K562 (cell line): ENCODE results near the gene CERS4. TPM values are rescaled to one million over a fixed set of nuclear protein-coding genes. Genes with fewer than 3 reads are reported as not detected.

Experiments used
- ATAC-seq: fragments of 200-7000 bp; cut with Tn5 transposase; 3 replicates; pipeline ENCODE4 v1.9.1; 2020; ENCODE audit warnings: moderate library complexity
- BruUV-seq: library from RNA; stranded (reverse); fragments of 400-500 nt; replicated peaks from 2 replicates; lab custom pipeline; 2021; lab: Mats Ljungman, UMichigan
- CTCF ChIA-PET: fragments of 300-600 bp; formaldehyde crosslinking; extraction: SDS; loops from one replicate; lab custom pipeline; 2021; ENCODE audit warnings: low intra/inter-chr PET ratio; lab: Yijun Ruan, JAX
- POLR2A ChIA-PET: fragments of 300-600, 350-650 bp; sonication (Branson Sonifier 250); formaldehyde crosslinking; extraction: SDS; loops from one replicate; lab custom pipeline; 2021; ENCODE audit warnings: antibody characterized with exemption, inconsistent platforms; lab: Yijun Ruan, JAX
- DNase-seq, 4 experiments: peaks; one replicate each; pipeline versions ENCODE4 v3.0.0 to v3.0.0-alpha.2; 2011 to 2018; ENCODE audit warnings: low spot score in 3 of 4, mixed read lengths in 3 of 4; ENCODE audit errors: extremely low read depth in 1 of 4
- FAIRE-seq: peaks from 2 replicates; lab custom pipeline; 2011; peaks lifted over from hg19 to GRCh38; lab: Jason Lieb, UNC
- H2AFZ ChIP-seq: 2 replicates; pipeline ENCODE4 v1.6.0; 2011; ENCODE audit warnings: low read depth, low read length, control low read depth, inconsistent platforms
- H3K27ac ChIP-seq: fragments of 200-600 bp; 3 replicates; pipeline ENCODE4 v1.8.0; 2011; ENCODE audit warnings: low read depth, mild to moderate bottlenecking, control low read depth, inconsistent platforms, low read length, moderate library complexity, mixed read lengths; ENCODE audit errors: extremely low read depth
- H3K27me3 ChIP-seq, 2 experiments: fragments of 300-600 bp in 1 of 2; 2 replicates in 1 of 2; 3 replicates in 1 of 2; pipeline versions ENCODE4 v1.6.0 to v1.8.0; 2011; ENCODE audit warnings: inconsistent platforms in 2 of 2, low read length in 2 of 2, mild to moderate bottlenecking in 1 of 2, mixed read lengths in 1 of 2, moderate library complexity in 1 of 2; ENCODE audit not compliant: control insufficient read depth in 2 of 2, insufficient read depth in 2 of 2
- H3K36me3 ChIP-seq: fragments of 300-600 bp; 3 replicates; pipeline ENCODE4 v1.8.0; 2011; ENCODE audit warnings: mild to moderate bottlenecking, low read length, inconsistent platforms; ENCODE audit not compliant: control insufficient read depth, insufficient read depth
- H3K4me1 ChIP-seq, 2 experiments: fragments of 200-600 bp in 1 of 2; replicated peaks in 1 of 2; 2 replicates in 1 of 2; 3 replicates in 1 of 2; pipeline versions ENCODE4 v1.5.1 to v1.8.0; 2011; ENCODE audit warnings: inconsistent platforms in 2 of 2, low read length in 2 of 2, mild to moderate bottlenecking in 1 of 2, mixed read lengths in 1 of 2, moderate library complexity in 1 of 2; ENCODE audit not compliant: control insufficient read depth in 2 of 2, insufficient read depth in 2 of 2
- H3K4me2 ChIP-seq: 2 replicates; pipeline ENCODE4 v1.6.1; 2011; ENCODE audit warnings: low read length, control low read depth, inconsistent platforms, mixed read lengths; ENCODE audit not compliant: insufficient read depth
- H3K4me3 ChIP-seq: fragments of 200-600 bp; sonication (generic), shearing (Covaris generic); 2 replicates; pipeline ENCODE4 v1.5.1; 2016; ENCODE audit warnings: control low read depth, inconsistent platforms
- H3K79me2 ChIP-seq: fragments of 200-600 bp; 3 replicates; pipeline ENCODE4 v1.8.0; 2011; ENCODE audit warnings: low read length, inconsistent platforms; ENCODE audit not compliant: control insufficient read depth, insufficient read depth
- H3K9ac ChIP-seq, 2 experiments: 2 replicates each; pipeline versions ENCODE4 v1.6.0 to v1.6.1; 2011; ENCODE audit warnings: low read depth in 2 of 2, low read length in 2 of 2, control low read depth in 1 of 2, inconsistent platforms in 1 of 2, mild to moderate bottlenecking in 1 of 2, mixed read lengths in 1 of 2; ENCODE audit not compliant: insufficient read depth in 1 of 2
- H3K9me1 ChIP-seq: one replicate; pipeline ENCODE4 v1.6.0; 2011; ENCODE audit warnings: inconsistent platforms, mild to moderate bottlenecking, low read length, moderate library complexity; ENCODE audit not compliant: control insufficient read depth, insufficient read depth
- H3K9me3 ChIP-seq: replicated peaks from 2 replicates; pipeline ENCODE4 v1.5.1; 2011; ENCODE audit warnings: low read depth, low read length, inconsistent platforms; ENCODE audit not compliant: control insufficient read depth, insufficient read depth
- H4K20me1 ChIP-seq: replicated peaks from 2 replicates; pipeline ENCODE4 v1.6.1; 2011; ENCODE audit warnings: low read length, inconsistent platforms, mixed read lengths; ENCODE audit not compliant: control insufficient read depth, insufficient read depth
- BHLHE40 ChIP-seq: IDR thresholded peaks from 2 replicates; pipeline ENCODE4 v1.6.1; 2011; ENCODE audit warnings: low read length, improper control_type of control experiment
- CBFA2T3 ChIP-seq: fragments of 450-650 bp; IDR thresholded peaks from 2 replicates; pipeline ENCODE4 v1.6.1; 2017
- EGR1 ChIP-seq: fragments of 450-650 bp; conservative IDR thresholded peaks from 2 replicates; pipeline ENCODE4 v1.6.1; 2017; ENCODE audit warnings: mild to moderate bottlenecking
- KDM1A ChIP-seq, 2 experiments: fragments of 450-650 bp; IDR thresholded peaks; 2 replicates each; pipeline ENCODE4 v1.6.1; 2016; ENCODE audit warnings: mild to moderate bottlenecking in 2 of 2
- NFE2 ChIP-seq: IDR thresholded peaks from 2 replicates; pipeline ENCODE4 v1.6.1; 2014; ENCODE audit warnings: antibody characterized with exemption, low read depth
- NR3C1 ChIP-seq: sonication (generic); formaldehyde crosslinking; IDR thresholded peaks from 2 replicates; pipeline ENCODE4 v1.8.1; 2022; ENCODE audit warnings: missing genetic modification reagents
- SRSF3 ChIP-seq: fragments of 200-400 bp; formaldehyde crosslinking; IDR thresholded peaks from 2 replicates; pipeline ENCODE4 v1.6.1; 2016; ENCODE audit warnings: mild to moderate bottlenecking, low read length, moderate library complexity; ENCODE audit not compliant: insufficient read depth
- TCF7L2 ChIP-seq: fragments of 150-350 bp; IDR thresholded peaks from 2 replicates; pipeline ENCODE4 v1.6.1; 2016; ENCODE audit warnings: low read depth, mild to moderate bottlenecking, low read length, moderate library complexity
- TFE3 ChIP-seq: fragments of 450-650 bp; formaldehyde crosslinking; IDR thresholded peaks from 2 replicates; pipeline ENCODE4 v1.4.0; 2020; ENCODE audit warnings: mild to moderate bottlenecking, mixed read lengths
- TOE1 ChIP-seq, 2 experiments: fragments of 450-650 bp in 1 of 2; sonication (generic) in 1 of 2; formaldehyde crosslinking in 1 of 2; IDR thresholded peaks; 2 replicates each; pipeline versions ENCODE4 v1.7.1 to v1.8.0; 2016 to 2022; ENCODE audit warnings: borderline replicate concordance in 2 of 2, mild to moderate bottlenecking in 2 of 2, antibody characterized with exemption in 1 of 2, inconsistent platforms in 1 of 2, low read depth in 1 of 2, missing genetic modification reagents in 1 of 2, moderate library complexity in 1 of 2
- USF1 ChIP-seq: sonication (generic); formaldehyde crosslinking; IDR thresholded peaks from 2 replicates; pipeline ENCODE4 v1.9.0; 2022; ENCODE audit warnings: mild to moderate bottlenecking, missing genetic modification reagents
- ZNF316 ChIP-seq: fragments of 450-650 bp; IDR thresholded peaks from 2 replicates; pipeline ENCODE4 v1.6.1; 2016
- WGBS: fragments of 100-300 bp; shearing (Covaris generic); methylation state at CpG from one replicate; pipeline ENCODE4 v1.1.6; 2016; ENCODE audit warnings: low coverage, mixed read lengths; ENCODE audit not compliant: insufficient coverage; ENCODE audit errors: missing lambda C conversion rate; 5-methylcytosine and 5-hydroxymethylcytosine counted together
- in situ Hi-C: fragments of 300-500 bp; cut with MboI; formaldehyde crosslinking; loops from 4 replicates; pipeline ENCODE4 v1.15.0; 2018; ENCODE audit warnings: inconsistent platforms, mixed read lengths
- intact Hi-C: fragments of 100-400 bp; cut with micrococcal nuclease; formaldehyde crosslinking; loops from 2 replicates; pipeline ENCODE4 v1.14.2; 2022
- polyA plus RNA-seq, 8 experiments: library from polyadenylated mRNA; depleted of rRNA in 4 of 8; stranded (reverse) in 5 of 8; unstranded in 3 of 8; fragments of >200 nt; fragmentation: Nextera tagmentation in 2 of 8; fragmentation: Illumina TruSeq in 1 of 8; extraction: Ambion mirVana in 2 of 8; extraction: Trizol in 1 of 8; gene quantifications; 2 replicates each; pipeline versions ENCODE4 v1.2.1 to v1.2.3, GENCODE V29; 2011 to 2014; ENCODE audit warnings: inconsistent platforms in 1 of 8, missing spikeins in 1 of 8
- total RNA-seq, 7 experiments: library from RNA; depleted of rRNA in 6 of 7; stranded (reverse); fragments of >200 nt in 6 of 7; fragmentation: Illumina TruSeq in 2 of 7; extraction: Trizol in 2 of 7; gene quantifications; 2 replicates each; pipeline versions ENCODE4 v1.2.1 to v1.2.3, GENCODE V29; 2011 to 2021; ENCODE audit warnings: low replicate concordance in 1 of 7

CERS4 gene
- total and polyA plus RNA-seq, 9 of the 15 experiments (the other 6 are each of a cell fraction or from before 2014, with no cell fraction given): 0.14 to 4.4 (median 2.9) TPM; not detected in 1

- Histone ChIP-seq H4K20me1 (no peaks in the 10 kb centered on the region; the same call in 1 of the 2 replicates), H3K4me2 (no peak overlapping the region), H3K9ac (no peak overlapping the region), H3K9me3 (no peaks in the 10 kb centered on the region), H3K4me3 (no peak overlapping the region), H3K27me3 (no peaks in the 10 kb centered on the region), H3K79me2 (no peaks in the 10 kb centered on the region), H3K27ac (no peak overlapping the region; the same call in 2 of the 3 replicates), H3K9me1 (no peaks in the 10 kb centered on the region), H3K36me3 (no peaks in the 10 kb centered on the region), H3K4me1 (peaks cover 13 to 44% of the 10 kb centered on the region in 2 experiments; a peak in 4 of 5 replicates), H2AFZ (0 out of 2 replicates have a peak overlapping the region, but pooled peaks have one; percentile 26)
- ChIA-PET POLR2A (interaction anchor here (0.7 to 1.0 kb wide), 3 partner anchors 11 to 249 kb away, joined by 3 to 7 read pairs (median 4); partner anchors contain the start of gene ELAVL1), CTCF (interaction anchor here (0.8 to 3.8 kb wide), 4 partner anchors 91 to 310 kb away, joined by 5 to 63 read pairs (median 14); partner anchors contain the start of gene TIMM44)
- TF ChIP-seq ZNF316 (0 out of 2 replicates have a peak, but pooled peaks have one; percentile 3), USF1 (peak; percentile 43; the same call in 1 of the 2 replicates), TOE1 (IDR thresholded peaks at IDR 0.05; ENCODE audit: borderline replicate concordance) (peak; percentile 38; the same call in 1 of the 2 replicates), TOE1 (CRISPR knock-in tag; IDR thresholded peaks at IDR 0.05; ENCODE audit: borderline replicate concordance, low read depth) (no peak), NFE2 (peak; percentile 21; the same call in 1 of the 2 replicates), TCF7L2 (no peak), EGR1 (peak; percentile 89), KDM1A (IDR thresholded peaks at IDR 0.05) (0 out of 4 replicates have a peak, but pooled peaks of 1 of the 2 experiments have one; percentile 17), SRSF3 (no peak), TFE3 (peak; percentile 43), NR3C1 (no peak), BHLHE40 (peak; percentile 73), CBFA2T3 (peak; percentile 27; the same call in 1 of the 2 replicates)
- no TSS peak for BruUV-seq
- ATAC-seq (no peak), FAIRE-seq (no peak), DNase-seq (peak in 2 of 4 experiments; percentile 24 to 37)
- intact Hi-C loops: loop anchor here (1.0 to 10.0 kb wide), 3 partner anchors 95 to 309 kb away; no protein-coding TSS in a partner anchor
- in situ Hi-C loops: loop anchor here (5.0 kb wide), 3 partner anchors 96 to 306 kb away; no protein-coding TSS in a partner anchor
- WGBS: 17% methylated on average over 8 of the region's 12 CpGs
Measured at GRCh38 chr19:8253678-8254077, 44.5 kb downstream of the CERS4 start.
